ENCODE measurements around the gene LAG3. TPM values are rescaled to one million over a fixed set of nuclear protein-coding genes. Genes with fewer than 3 reads are reported as not detected.

The LAG3 gene
- polyA plus RNA-seq, 1 of the 3 experiments (the other 2 are of a cell fraction), result 0.72 TPM

- 88% methylated on average over 5 of the region's 5 CpGs for WGBS (ENCODE audit: low lambda C conversion rate)
Measured at GRCh38 chr12:6799147-6799546, 26.8 kb downstream of the LAG3 start.

GRCh38 chr12:6807170-6807569 is 34.9 kb downstream of the LAG3 start:
- H3K4me1 ChIP-seq (ENCODE audit: control insufficient read depth in 1 of 2, insufficient read depth in 2 of 2, low read depth in 1 of 2, low read length in 1 of 2), result no peaks in the 10 kb centered on the region
- no peak overlapping the region for H3K9ac ChIP-seq
- H3K27ac ChIP-seq (ENCODE audit: low read depth in 2 of 2, low read length in 1 of 2), result no peak overlapping the region
- no peaks in the 10 kb centered on the region for H3K79me2 ChIP-seq (ENCODE audit: insufficient read depth)
- POLR2A ChIA-PET, result no interaction called here
- H3F3A ChIP-seq (replicated peaks; ENCODE audit: insufficient read depth), result no peaks in the 10 kb centered on the region
- no peak overlapping the region for H3K4me2 ChIP-seq
- H3K36me3 ChIP-seq (replicated peaks in 1 of 2; ENCODE audit: control insufficient read depth in 1 of 2, insufficient read depth in 2 of 2, low read length in 1 of 2), result no peaks in the 10 kb centered on the region
- CTCF ChIA-PET, result interaction anchor here (0.7 kb wide), 1 partner anchor 40 kb away, joined by 3 read pairs; no protein-coding TSS in a partner anchor
- H4K20me1 ChIP-seq (ENCODE audit: insufficient read depth), result no peaks in the 10 kb centered on the region
- H3K27me3 ChIP-seq (ENCODE audit: insufficient read depth), result no peaks in the 10 kb centered on the region
- H3K9me2 ChIP-seq, result no peaks in the 10 kb centered on the region
- H3K9me3 ChIP-seq, result no peaks in the 10 kb centered on the region
- H3K4me3 ChIP-seq (ENCODE audit: low read depth in 2 of 2, low read length in 1 of 2), result no peak overlapping the region
- 32% methylated on average over 1 of the region's 1 CpG for WGBS (ENCODE audit: low lambda C conversion rate)
- DNase-seq, result no peak
- no peak overlapping the region for H2AFZ ChIP-seq (ENCODE audit: low read depth)
- no peak for TF ChIP-seq RAD21 (IDR thresholded peaks at IDR 0.05; ENCODE audit: low read length)
- TF ChIP-seq CTCF (IDR thresholded peaks at IDR 0.05), result no peak
- TF ChIP-seq YY1 (IDR thresholded peaks at IDR 0.05; ENCODE audit: low read depth), result no peak
- TF ChIP-seq EP300 (IDR thresholded peaks at IDR 0.05; ENCODE audit: borderline replicate concordance in 1 of 2, low read depth in 1 of 2, low read length in 1 of 2), result no peak
- TF ChIP-seq JUND (IDR thresholded peaks at IDR 0.05), result no peak
- no peak for TF ChIP-seq FOSL2 (IDR thresholded peaks at IDR 0.05; ENCODE audit: borderline replicate concordance, low read depth)
- TF ChIP-seq ELF1 (IDR thresholded peaks at IDR 0.05), result no peak
- TF ChIP-seq POLR2AphosphoS5 (IDR thresholded peaks at IDR 0.05; ENCODE audit: low read depth, low read length), result no peak
- TF ChIP-seq PBX3 (IDR thresholded peaks at IDR 0.05), result no peak
- no peak for TF ChIP-seq CHD2 (IDR thresholded peaks at IDR 0.05; ENCODE audit: low read length, partially characterized antibody)

More at GRCh38 chr12:6799147-6799546, 26.8 kb downstream of the LAG3 start:
- DNase-seq, result no peak
- ChIA-PET POLR2A (no interaction called here), CTCF (interaction anchor here (0.9 kb wide), 1 partner anchor 26 kb away, joined by 3 read pairs; no protein-coding TSS in a partner anchor)
- no peak overlapping the region for H2AFZ ChIP-seq (ENCODE audit: low read depth)
- H3K36me3 ChIP-seq (replicated peaks in 1 of 2; ENCODE audit: control insufficient read depth in 1 of 2, insufficient read depth in 2 of 2, low read length in 1 of 2), result no peaks in the 10 kb centered on the region
- H3K27ac ChIP-seq (ENCODE audit: low read depth in 2 of 2, low read length in 1 of 2), result no peak overlapping the region
- no peak overlapping the region for H3K4me3 ChIP-seq (ENCODE audit: low read depth in 2 of 2, low read length in 1 of 2)
- no peak overlapping the region for H3K9ac ChIP-seq
- H4K20me1 ChIP-seq (ENCODE audit: insufficient read depth), result no peaks in the 10 kb centered on the region
- no peaks in the 10 kb centered on the region for H3F3A ChIP-seq (replicated peaks; ENCODE audit: insufficient read depth)
- TF ChIP-seq USF2 (IDR thresholded peaks at IDR 0.05; ENCODE audit: borderline replicate concordance, low read depth, low read length) (no peak), GABPA (IDR thresholded peaks at IDR 0.05; ENCODE audit: low read depth) (no peak), REST (IDR thresholded peaks at IDR 0.05; ENCODE audit: low read depth, low read length) (no peak), MAX (IDR thresholded peaks at IDR 0.05; ENCODE audit: low read depth) (no peak)
- no peaks in the 10 kb centered on the region for H3K79me2 ChIP-seq (ENCODE audit: insufficient read depth)
- H3K4me1 ChIP-seq (ENCODE audit: control insufficient read depth in 1 of 2, insufficient read depth in 2 of 2, low read depth in 1 of 2, low read length in 1 of 2), result no peaks in the 10 kb centered on the region
- H3K4me2 ChIP-seq, result no peak overlapping the region
- no peaks in the 10 kb centered on the region for H3K9me3 ChIP-seq
- no peaks in the 10 kb centered on the region for H3K27me3 ChIP-seq (ENCODE audit: insufficient read depth)
- no peaks in the 10 kb centered on the region for H3K9me2 ChIP-seq
